IMR-90 (cell line): Measurements from ENCODE around the gene ALDH2.

Experiments used
- MAZ ChIP-seq: IDR thresholded peaks from 2 replicates; pipeline ENCODE4 v1.6.1; 2012; ENCODE audit warnings: low read depth, mild to moderate bottlenecking, low read length, improper control_type of control experiment, moderate library complexity, borderline replicate concordance
- MXI1 ChIP-seq: IDR thresholded peaks from 2 replicates; pipeline ENCODE4 v1.6.1; 2012; ENCODE audit warnings: low read depth, mild to moderate bottlenecking, low read length, moderate library complexity, borderline replicate concordance
- POLR2A ChIP-seq: IDR thresholded peaks from 2 replicates; pipeline ENCODE4 v1.6.1; 2012; ENCODE audit warnings: mild to moderate bottlenecking, low read depth, low read length
- RAD21 ChIP-seq: IDR thresholded peaks from 2 replicates; pipeline ENCODE4 v1.6.1; 2012; ENCODE audit warnings: low read length, improper control_type of control experiment
- RCOR1 ChIP-seq: IDR thresholded peaks from 2 replicates; pipeline ENCODE4 v1.6.1; 2012; ENCODE audit warnings: mild to moderate bottlenecking, low read length, improper control_type of control experiment; ENCODE audit not compliant: insufficient replicate concordance
- TF ChIP-seq, protein P1 (sequence below): conservative IDR thresholded peaks from 2 replicates; pipeline ENCODE4 v1.5.1; 2012; ENCODE audit warnings: mild to moderate bottlenecking, low read depth, low read length, improper control_type of control experiment
- TF ChIP-seq, protein P2 (sequence below): fragments of 150-350 bp; IDR thresholded peaks from 2 replicates; pipeline ENCODE4 v1.6.1; 2016; ENCODE audit warnings: low read depth, mild to moderate bottlenecking, low read length, moderate library complexity, borderline replicate concordance
- TF ChIP-seq, protein P3 (sequence below): fragments of 150-350 bp; IDR thresholded peaks from 2 replicates; pipeline ENCODE4 v1.6.1; 2017; ENCODE audit warnings: mild to moderate bottlenecking, antibody characterized with exemption, low read length, low read depth

DNA sequence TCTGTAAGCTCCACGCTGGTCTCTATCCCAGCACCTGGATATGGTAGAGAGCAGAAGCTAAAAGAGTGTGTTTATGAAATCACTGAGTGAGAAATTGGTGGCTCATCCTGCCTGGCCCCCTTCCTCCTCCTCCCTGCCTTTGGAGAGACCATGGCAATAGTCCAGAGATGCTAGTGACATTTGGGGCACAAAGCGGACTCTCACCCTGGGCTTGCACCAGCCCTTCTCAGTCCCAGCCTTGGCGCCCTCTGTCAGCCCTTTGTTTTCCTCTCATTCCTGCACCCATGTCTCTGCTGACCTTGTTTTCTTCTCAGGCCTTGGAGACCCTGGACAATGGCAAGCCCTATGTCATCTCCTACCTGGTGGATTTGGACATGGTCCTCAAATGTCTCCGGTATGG lies 18.2 kb downstream of the ALDH2 start:
- TF ChIP-seq, protein P1, sequence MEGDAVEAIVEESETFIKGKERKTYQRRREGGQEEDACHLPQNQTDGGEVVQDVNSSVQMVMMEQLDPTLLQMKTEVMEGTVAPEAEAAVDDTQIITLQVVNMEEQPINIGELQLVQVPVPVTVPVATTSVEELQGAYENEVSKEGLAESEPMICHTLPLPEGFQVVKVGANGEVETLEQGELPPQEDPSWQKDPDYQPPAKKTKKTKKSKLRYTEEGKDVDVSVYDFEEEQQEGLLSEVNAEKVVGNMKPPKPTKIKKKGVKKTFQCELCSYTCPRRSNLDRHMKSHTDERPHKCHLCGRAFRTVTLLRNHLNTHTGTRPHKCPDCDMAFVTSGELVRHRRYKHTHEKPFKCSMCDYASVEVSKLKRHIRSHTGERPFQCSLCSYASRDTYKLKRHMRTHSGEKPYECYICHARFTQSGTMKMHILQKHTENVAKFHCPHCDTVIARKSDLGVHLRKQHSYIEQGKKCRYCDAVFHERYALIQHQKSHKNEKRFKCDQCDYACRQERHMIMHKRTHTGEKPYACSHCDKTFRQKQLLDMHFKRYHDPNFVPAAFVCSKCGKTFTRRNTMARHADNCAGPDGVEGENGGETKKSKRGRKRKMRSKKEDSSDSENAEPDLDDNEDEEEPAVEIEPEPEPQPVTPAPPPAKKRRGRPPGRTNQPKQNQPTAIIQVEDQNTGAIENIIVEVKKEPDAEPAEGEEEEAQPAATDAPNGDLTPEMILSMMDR = no peak
- no peak for TF ChIP-seq MXI1
- TF ChIP-seq, protein P2, sequence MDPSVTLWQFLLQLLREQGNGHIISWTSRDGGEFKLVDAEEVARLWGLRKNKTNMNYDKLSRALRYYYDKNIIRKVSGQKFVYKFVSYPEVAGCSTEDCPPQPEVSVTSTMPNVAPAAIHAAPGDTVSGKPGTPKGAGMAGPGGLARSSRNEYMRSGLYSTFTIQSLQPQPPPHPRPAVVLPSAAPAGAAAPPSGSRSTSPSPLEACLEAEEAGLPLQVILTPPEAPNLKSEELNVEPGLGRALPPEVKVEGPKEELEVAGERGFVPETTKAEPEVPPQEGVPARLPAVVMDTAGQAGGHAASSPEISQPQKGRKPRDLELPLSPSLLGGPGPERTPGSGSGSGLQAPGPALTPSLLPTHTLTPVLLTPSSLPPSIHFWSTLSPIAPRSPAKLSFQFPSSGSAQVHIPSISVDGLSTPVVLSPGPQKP = no peak
- TF ChIP-seq RCOR1 = no peak
- TF ChIP-seq POLR2A = no peak
- no peak for TF ChIP-seq RAD21
- TF ChIP-seq, protein P3, sequence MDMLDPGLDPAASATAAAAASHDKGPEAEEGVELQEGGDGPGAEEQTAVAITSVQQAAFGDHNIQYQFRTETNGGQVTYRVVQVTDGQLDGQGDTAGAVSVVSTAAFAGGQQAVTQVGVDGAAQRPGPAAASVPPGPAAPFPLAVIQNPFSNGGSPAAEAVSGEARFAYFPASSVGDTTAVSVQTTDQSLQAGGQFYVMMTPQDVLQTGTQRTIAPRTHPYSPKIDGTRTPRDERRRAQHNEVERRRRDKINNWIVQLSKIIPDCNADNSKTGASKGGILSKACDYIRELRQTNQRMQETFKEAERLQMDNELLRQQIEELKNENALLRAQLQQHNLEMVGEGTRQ = no peak
- no peak for TF ChIP-seq MAZ
